Measurements from ENCODE around the gene IL10.

IL10 gene

DNA sequence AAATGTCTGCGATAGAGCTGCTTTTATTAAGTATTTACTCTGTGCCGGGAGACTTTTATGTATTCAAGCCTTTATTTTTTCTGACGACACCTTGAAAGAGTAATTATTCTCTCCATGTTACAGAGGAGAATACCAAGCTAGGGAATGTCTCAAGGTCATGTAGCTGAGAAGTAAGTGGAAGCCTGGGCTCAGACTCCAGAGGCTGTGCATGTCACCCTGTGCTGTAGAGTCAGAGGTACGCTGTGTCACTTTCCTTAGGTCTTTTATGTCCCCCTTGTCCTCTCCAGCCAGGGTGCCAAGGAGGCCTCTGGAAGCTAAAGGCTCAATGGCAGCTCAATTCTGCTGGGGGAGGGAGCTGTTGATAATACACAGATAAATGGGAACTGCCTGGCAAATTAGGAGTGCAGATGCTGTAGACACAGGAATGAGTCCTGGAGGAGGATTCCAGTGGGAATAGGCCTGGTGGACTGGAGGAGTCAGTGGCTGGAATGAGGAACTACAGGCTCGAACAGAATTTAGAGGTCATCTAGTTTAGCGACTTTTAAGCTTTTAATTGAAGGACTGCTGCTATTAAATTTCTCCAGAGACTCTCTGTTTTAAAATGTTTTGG, 11.0 kb downstream of the IL10 start:
- DNase-seq = no peak

DNA sequence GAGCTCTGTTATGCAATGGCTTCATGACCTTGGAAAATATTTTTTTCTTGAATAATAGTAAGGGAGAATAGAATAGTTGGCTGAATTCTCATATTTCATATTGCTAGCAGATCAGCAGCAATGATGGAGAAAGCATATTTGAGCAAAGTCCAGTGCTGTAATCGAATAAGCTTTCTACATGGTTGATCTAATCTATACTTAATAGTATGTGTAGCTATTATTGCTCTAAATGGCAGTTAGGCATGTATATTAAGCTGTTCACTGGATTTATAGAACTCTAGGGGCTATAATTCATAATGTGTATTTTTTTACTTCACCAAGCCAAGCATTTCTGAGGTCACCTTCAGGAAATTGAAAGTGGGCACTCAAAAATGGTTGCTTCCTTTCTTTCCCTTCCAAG, 11.7 kb downstream of the IL10 start:
- no peak for DNase-seq

DNA sequence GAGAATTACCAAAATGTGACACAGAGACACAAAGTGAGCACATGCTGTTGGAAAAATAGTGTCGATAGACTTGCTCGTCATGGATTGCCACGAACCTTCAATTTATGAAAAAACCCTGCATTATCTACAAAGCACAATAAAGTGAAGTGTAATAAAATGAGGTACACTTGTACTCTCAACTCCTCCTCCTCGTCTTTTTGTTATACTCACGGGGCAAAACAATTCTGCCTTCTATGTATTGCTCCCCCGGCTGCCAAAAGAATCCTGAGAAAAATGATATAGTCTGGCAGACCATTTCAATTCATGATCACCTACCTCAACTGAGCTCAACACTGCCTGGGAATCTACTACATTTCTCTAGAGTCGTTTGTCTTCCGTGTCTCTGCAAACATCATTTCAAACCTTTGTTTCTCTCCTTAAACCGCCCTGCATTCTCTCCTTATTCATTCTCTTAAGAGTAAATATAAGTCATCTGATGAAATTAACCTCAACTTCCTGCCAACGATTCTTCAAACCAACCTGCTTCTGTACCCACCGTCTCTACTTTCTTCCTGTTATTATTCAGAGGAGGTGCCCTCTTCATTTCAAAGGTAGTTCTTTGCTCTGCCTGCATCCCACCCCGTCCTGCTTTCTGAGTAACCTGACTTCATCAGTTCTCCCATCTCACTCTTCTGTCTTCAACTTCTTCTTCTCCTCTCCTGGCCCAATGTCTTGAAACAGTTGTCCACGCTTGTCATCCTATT, 14.6 kb downstream of the IL10 start:
- no peak for DNase-seq

DNA sequence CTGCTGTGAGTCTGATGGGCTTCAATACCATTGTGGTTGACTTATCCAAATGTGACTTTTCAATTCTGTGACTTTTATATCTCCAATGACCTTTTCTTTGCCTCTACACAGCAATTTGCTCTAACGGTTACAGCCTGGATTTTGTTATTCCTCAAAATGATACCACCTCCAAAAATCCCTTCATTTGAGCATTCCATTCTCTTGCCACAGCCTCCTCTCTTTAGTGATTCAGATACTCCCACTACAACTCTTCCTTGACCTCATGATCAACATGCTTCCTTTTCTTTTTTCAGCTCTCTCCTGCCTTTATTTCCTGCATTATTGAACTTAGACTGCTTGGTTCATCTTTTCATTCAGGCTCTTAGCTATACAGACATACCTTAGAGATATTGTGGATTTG, 18.3 kb downstream of the IL10 start:
- DNase-seq = no peak

DNA sequence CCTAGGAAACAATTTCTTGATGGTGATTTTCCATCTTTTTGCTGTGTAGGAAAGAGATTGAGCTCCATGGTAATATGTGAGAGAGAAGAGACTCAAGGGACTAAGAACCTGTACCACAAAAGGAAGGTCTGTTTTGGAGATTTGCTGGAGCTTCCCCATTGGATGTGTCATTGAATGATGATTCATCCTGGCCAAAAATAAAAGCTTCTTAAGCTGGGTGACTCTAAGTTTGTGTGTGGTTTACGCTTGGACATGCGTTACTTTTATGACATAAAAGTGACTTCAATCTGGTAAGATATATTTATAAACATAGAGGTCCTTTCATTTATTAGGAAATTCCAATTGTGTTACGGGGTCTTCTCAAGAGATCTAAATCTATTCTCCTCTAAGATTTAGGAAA, 19.2 kb downstream of the IL10 start:
- no peak for DNase-seq

DNA sequence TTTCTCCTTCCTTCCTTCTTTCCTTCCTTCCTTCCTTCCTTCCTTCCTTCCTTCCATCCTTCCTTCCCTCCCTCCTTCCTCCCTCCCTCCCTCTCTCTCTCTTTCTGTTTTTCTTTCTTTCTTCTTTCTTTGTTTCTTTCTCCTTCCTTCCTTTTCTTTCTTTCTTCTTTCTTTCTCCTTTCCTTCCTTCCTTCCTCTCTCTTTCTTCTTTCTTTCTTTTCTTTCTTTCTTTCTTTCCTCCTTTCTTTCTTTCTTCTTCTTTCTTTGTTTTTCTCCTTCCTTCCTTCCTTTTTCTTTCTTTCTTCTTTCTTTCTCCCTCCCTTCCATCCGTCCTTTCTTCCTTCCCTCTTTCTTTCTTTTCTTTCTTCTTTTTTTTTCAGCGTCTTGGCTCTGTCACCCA, 19.8 kb downstream of the IL10 start:
- no peak for DNase-seq

DNA sequence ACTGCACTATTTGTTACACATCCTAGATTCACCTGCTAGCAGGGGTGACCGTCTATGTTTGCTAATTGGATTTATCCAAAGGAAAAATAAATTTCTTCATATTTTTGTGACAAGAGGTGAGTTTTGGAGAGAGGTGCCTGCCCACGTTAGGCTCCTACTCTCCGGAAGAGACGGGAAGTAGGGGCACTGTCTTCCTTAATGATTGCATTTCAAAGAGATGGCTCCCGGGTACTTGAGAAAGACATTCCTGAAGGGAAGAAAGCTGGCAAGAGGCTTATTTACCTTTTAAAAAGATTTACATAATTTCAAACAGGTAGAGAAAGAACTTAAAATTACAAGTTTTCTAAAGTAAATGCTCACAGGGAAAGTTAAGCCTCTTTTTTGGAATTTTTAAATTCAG, 20.4 kb downstream of the IL10 start:
- DNase-seq = no peak

DNA sequence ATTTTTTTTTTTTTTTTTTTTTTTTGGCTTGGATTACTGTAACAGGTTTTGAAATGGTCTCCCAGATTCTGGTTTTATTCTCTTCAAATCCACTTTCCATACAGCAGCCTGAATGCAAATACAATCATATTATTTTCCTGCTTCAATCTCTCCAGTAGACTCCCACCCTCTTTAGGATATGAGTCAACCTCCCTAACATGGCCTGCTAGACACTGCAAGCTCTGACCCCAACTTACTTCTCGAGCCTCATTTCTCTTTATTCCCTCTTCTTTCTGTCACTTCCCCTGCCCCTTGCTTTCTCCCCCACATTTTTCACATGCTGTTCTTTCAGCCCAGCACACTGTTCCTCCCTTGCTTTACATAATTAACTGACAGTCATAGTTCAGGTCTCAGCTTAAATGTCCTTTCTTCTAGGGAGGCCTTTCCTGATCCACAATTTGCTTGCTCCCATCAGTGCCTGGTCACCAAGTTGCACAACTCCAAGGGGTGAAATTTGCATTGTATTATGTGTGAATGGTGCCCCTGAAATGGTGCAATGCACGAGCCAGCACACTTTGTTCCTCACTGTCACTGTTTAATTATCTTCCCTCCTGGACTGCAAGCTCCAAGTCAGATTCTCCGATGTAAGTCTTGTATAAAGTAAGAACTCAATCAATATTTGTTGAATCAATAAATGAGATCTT, 23.8 kb downstream of the IL10 start:
- DNase-seq = no peak

DNA sequence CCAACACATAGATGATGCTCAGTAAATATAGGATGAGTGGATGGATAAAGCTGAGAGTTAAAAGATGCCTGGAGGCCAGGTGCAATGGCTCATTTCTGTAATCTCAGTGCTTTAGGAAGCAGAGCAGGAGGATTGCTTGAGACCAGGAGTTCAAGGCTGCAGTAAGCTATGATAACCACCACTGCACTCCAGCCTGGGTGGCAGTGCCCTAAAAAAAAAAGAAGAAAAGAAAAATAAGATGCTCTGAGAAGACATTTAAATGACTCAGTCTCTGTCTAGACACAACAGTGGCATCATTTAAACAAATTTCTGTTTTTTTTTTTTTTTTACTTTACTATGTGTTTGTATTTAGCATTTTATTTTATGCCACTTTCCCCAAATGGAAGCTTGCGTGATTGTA, 27.0 kb downstream of the IL10 start:
- DNase-seq = no peak

DNA sequence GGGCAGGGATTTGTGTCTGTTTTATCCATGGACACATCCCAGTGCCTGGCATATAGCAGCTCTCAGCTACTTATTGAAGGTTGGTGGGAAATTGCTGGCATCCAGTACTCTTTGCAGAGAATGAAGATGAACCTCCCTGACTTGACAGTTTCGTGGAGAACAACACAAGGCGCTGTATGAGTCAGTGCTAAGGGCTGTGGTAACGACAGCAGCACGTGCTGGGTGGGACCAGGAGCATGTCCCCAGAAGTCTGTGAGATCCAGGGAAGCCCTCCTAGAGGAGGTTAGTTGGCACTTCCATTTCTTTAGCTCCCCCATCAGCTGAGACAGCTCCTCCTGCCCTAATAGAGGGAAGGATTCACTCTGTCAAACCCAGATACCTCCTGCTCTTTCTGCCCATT, 27.6 kb downstream of the IL10 start:
- no peak for DNase-seq

DNA sequence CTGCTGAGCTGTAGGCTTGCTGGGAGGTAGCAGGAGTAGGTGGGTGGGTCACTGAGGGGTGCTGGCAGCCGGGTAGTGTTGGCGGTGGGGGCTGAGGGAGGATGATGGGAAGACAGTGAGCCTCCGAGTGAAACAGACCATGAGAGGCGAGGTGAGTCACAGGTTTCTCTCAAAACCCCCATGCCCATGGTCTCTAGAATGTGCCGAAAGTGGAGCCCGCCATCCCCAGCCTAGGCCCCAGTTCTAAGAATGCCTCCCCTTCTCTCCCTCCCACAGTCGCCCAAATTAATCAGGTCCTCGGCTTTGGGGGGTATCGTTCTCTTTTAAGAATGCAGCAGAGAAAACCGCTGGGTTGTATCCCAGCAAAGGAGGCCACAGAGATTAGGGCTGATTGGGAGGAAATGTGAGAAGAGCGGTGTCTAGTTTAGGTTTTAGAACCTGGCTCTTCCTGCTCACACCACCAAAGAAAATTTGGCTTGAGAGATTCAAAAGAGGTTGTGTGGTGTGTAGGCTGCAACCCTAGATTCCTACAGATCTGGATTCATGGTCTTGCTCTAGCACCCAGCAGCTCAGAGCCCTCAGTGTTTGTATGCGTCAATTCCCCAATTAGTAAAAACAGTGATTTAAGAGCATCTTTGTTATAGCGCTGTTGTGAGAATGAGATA, 29.4 kb downstream of the IL10 start:
- DNase-seq = no peak

DNA sequence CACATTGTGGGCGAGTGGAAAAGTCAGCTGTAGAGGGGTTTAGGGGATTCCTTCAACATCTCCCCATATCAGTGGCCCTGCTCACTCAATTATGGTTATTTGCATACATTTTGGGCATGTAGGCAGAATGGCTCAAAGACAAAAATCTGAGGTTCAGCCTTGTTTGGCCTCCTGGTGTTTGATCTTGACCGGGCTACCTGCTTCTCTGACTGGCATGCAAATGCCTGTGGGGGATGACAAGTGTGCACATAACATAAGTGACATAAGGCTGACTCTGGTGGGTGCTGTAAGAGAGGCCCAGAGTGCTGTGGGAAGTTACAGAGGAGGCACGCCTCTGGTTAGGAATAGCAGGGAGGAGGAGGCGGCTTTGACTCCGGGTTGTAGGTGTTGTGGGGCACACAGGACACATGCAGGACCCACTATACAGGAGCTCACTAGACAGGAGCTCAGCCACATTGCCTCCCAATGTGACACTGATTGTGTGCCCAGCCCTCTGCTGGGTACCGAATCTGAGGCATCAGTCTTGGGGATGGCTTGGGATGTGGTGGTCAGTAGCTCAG, 31.1 kb downstream of the IL10 start:
- DNase-seq = no peak

DNA sequence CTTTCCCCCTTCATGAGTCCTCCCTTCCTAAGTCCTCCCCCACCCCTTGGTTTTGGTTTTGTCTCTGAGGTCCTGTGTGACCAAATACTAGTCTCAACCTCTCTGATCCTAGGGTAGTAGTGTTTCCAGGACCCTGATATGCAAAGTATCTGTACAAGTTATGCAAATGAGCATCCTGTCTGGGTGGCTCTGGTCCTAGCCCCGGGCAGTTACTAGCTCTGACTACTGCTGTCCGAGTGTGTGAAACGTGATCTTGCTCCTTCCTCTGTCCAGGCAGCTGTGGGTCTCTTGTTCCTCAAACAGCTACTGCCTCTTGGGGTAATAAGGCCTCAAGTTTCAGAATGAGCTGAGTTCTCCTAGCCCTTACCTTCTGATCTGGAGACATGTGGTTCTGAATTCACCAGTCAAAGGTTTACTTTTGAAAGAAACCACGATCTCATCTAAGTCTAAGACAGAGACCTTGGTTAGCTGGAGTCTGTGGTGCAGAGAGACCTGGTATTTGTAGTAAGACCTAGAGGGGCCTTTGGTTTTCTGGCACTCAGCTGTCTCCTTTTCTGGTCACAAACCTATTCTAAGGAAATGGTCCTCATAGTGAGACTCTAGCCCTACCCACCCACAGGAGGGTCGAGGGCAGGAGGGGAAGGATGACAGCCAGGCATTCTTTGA, 32.8 kb downstream of the IL10 start:
- DNase-seq = no peak

DNA sequence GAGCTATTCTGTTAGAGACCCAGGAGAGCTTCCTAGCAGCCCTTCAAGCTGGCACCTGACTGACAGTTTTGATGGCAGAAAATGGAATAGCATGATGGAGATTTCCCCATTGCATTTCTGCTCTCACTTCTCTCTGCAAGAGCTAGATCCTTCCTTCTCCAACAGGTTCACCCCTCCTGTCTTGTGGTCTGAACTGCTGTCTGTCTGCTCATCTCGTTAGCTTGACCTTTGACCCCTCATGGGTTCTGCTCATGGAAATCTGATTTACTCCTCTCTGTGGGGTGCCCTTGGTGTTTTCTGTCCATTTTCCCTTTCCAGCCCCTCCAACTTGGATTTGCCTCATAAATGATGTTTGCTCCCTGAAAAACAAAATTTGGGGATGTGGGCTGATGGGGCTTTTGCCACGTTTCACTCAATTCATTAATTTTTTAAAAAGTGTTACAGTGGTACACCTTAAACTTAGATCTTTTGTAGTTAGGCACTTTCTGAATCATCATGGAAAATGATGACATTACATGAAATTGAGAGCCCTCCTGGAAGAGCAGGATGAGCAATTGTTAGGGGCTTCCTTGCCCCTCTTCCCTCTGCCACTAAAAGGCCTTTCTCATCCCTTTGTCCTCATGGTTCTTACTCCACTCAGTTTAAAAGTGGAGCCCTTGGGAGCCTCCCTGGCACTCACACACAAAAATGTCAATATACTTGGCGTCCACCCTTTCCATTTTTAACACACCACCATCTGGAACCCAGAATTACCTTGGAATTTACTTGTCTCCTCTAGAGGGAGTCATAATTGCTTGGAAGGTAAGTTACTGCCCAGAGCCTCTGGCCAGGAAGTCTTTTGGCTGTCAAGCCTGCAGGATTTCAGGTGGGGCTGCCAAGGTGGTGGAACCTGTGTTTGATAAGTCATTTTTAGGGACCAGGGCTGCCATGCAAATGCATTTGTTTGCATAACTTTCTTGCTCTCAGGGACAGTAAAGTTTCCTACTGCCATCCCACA, 33.6 kb downstream of the IL10 start:
- DNase-seq = no peak

DNA sequence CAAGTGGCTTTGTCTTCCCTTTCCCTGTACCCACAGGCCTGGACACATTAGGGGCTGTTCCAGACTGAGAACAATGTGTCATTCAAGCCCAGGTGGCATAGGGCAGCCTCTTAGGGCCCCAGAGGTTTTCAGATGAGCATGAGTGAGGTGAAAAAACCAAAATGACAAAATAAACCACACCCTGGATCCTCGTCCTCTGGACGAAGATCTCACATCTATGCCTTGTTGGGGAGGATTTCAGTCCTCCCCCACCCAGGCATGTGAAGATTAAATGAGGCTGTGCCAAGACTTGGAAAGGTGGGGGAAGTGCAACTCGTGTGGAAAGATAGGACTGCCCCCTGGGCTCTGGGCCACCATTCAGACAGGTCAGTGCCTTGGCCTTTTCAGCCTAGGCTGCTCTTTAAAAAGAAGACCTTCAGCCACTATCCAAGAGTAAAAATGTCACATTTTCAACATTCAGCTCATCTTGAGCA, 34.5 kb downstream of the IL10 start:
- no peak for DNase-seq

DNA sequence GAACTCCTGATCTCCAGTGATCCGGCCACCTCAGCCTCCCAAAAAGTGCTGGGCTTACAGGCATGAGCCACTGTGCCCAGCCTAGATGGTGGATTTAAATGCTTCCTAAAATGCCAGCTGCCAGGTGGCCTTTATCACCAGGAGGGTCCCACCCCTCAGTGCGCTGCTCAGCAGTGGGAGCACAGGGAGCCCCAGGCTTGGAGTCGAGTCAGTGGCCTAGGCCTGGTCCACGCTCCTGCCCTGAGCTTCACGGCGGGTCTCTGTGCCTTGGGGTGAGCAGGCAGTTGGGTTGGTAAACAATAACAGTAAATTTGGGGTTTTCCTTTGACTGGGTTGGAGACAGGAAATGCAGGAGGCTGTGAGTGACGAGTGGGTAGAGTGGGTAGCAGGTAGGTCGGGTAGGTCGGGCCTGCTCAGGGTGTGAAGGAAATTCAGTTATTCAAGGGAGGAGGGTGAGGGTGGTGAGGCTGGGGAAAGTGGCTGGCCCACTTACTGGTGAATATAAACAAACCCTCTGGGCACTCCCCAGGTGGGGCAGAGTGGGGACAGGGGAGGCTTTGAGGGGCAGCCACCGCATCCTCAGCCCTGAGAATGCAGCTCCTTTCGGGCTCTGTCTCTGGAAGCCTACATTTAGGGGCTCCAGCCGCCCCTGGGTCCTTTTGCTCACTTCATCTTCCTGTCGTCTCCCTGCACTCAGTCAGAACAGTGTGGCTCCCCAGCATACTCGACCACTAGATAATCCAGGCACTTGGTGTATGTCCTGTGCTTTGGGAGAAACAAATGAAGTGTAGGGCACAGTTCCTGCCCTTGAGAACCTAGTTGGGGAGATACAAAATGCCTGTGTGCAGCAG, 35.2 kb downstream of the IL10 start:
- no peak for DNase-seq

DNA sequence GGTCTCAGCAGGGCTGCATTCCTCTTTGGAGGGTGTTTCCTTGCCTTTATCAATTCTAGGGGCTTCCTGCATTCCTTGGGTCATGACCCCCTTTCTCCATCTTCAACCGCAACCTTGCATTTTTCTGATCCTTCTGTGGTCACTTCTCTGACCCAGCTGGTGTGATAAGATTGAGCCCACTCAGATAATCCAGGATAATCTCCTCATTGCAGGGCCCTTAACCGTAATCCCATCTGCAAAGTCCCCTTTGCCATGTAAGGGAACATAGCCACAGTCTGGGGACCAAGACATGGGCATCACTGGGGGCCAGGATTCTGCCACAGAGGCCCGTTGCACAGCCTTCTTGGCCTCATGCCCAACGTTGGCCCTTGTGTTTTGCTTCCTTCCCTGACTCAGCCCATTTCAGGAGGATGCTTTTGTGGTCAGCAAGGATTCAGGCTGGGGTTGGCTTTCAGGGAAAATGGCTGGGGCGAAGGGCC, 36.7 kb downstream of the IL10 start:
- DNase-seq = no peak

DNA sequence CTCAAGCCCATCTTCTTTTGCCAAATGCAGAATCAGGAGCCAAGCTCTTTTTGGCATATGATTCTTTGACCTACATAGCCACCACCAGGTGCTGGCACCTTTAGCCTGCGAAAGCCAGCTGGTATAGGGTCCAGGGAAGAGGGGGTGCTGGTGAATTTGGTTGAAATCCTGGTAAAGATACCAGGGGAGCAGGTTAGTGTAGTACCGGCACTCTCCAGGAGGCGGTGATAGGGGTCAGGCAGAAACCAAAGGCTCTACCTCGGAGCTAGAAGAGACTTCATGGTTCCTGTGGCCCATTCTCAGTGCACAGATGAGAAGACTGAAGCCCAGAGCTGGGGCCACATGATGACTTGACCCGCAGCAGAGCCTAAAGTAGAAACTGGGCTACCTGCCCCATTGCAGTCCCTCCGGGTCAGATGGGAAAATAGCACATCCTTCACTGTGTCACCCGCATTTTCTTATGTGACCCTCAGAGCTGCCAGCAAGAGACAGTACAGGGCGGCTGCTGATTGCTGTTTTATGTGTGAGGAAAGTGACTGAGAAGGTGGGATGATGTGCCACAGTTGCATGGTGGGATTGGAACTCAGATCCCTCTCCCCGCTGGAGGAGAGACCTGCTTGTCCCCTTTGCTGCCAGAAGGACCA, 37.7 kb downstream of the IL10 start:
- DNase-seq = no peak

DNA sequence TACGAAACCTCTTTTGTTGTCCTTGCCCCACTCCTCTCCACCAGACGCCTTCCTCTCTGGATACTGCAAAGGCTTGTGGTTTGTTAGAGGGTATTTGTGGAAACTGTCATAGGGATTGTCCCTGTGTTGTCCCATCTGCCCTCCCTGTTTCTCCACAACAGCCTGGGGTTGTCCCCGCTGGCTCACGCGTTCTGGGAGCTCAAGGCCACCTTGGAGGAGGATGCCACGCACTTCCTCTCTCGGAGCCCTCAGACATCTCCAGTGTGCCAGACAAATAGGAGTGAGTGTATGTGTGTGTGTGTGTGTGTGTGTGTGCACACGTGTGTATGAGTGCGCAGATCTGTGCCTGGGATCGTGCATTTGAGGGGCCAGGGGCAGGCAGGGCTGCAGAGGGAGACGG, 39.3 kb downstream of the IL10 start:
- no peak for DNase-seq

DNA sequence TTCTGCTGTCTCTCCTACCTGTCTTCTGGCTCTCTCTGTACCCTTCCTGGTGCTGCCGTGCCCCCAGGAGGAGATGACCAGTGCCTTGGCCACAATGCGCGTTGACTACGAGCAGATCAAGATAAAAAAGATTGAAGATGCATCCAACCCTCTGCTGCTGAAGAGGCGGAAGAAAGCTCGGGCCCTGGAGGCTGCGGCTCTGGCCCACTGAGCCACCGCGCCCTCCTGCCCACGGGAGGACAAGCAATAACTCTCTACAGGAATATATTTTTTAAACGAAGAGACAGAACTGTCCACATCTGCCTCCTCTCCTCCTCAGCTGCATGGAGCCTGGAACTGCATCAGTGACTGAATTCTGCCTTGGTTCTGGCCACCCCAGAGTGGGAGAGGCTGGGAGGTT, 39.8 kb downstream of the IL10 start:
- no peak for DNase-seq
